Measurements from ENCODE around the gene RNF146. TPM values are rescaled to one million over a fixed set of nuclear protein-coding genes. Genes with fewer than 3 reads are reported as not detected.

Gene RNF146
- polyA plus RNA-seq, 2 donors: 16.1 to 17.9 TPM

DNA sequence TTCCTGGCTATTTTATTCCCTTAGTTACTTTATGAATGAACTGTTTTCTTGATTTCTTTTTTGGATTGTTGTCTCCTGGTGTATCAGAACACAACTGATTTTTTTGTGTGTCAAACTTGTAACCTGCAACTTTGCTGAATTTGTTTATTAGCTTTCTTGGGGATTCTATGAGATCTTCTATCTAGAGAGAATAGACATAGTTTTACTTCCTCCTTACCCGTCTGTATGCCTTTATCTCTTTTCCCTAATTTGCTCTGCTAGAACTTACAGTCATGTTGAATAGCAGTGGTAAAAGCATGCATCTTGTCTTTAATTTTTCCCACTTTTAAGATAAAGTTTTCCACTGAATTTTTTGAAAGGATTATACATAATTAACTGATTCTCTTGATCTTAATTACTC, 13.2 kb downstream of the RNF146 start:
- Histone ChIP-seq H3K36me3 (ENCODE audit: control insufficient read depth in 2 of 2, insufficient read depth in 2 of 2, low read length in 1 of 2) (peaks cover 0 to 2% of the 10 kb centered on the region in 2 donors), H3K4me3 (ENCODE audit: low read depth in 1 of 2, low read length in 2 of 2) (no peak overlapping the region), H3K27me3 (ENCODE audit: control insufficient read depth in 1 of 2, insufficient read depth in 2 of 2, low read length in 2 of 2) (no peaks in the 10 kb centered on the region), H3K9me3 (ENCODE audit: control insufficient read depth in 2 of 2, insufficient read depth in 1 of 2, low read depth in 1 of 2, low read length in 1 of 2) (no peaks in the 10 kb centered on the region), H3K27ac (ENCODE audit: low read depth in 2 of 2, low read length in 1 of 2) (no peak overlapping the region), H3K4me1 (ENCODE audit: control insufficient read depth in 2 of 2, insufficient read depth in 2 of 2, low read length in 1 of 2) (no peaks in the 10 kb centered on the region)
- 70% methylated on average over 1 of the region's 1 CpG for WGBS, 2 donors

DNA sequence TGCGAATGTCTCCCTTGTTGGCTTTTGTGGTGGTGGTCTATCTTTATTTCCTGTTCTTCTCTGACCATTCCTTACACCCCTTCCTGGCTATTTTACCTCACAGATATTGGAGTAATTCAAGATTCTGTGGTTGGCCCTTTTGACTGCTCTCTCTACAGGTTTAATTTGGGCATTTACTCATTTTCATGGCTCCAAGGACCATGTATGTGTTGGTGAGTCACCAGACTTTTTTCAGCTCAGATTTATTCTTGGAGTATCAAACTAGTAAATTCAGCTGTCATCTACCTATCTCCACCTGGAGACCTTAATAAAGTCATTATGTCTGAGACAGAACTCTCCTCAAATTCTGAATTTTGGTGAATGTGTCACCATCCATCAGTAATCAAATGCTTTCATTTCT, 15.5 kb downstream of the RNF146 start:
- Histone ChIP-seq H3K27me3 (ENCODE audit: control insufficient read depth in 1 of 2, insufficient read depth in 2 of 2, low read length in 2 of 2) (no peaks in the 10 kb centered on the region), H3K9me3 (ENCODE audit: control insufficient read depth in 2 of 2, insufficient read depth in 1 of 2, low read depth in 1 of 2, low read length in 1 of 2) (no peaks in the 10 kb centered on the region), H3K36me3 (ENCODE audit: control insufficient read depth in 2 of 2, insufficient read depth in 2 of 2, low read length in 1 of 2) (peaks cover 5 to 7% of the 10 kb centered on the region in 2 donors), H3K4me3 (ENCODE audit: low read depth in 1 of 2, low read length in 2 of 2) (no peak overlapping the region), H3K27ac (ENCODE audit: low read depth in 2 of 2, low read length in 1 of 2) (no peak overlapping the region), H3K4me1 (ENCODE audit: control insufficient read depth in 2 of 2, insufficient read depth in 2 of 2, low read length in 1 of 2) (no peaks in the 10 kb centered on the region)
- WGBS, 2 donors: 100% methylated on average over 1 of the region's 1 CpG

DNA sequence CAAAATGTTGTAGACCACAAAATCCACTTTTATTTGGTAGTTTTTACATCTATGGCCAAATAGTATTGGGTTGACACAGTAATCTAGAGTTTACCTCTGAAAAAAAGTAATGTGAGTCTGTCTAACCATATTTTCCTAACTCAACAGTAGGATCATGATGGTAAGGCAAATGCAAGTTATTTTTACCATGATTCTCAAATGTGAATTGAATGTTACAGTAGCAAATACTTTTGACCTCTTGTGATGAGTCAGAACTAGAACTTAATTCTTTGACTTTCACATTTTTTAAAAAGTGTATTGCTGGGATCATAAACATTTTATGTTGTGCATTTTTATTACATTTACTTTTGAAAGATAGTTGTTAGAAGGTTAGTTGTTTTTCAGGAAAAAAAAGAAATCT, 22.0 kb downstream of the RNF146 start:
- no peaks in the 10 kb centered on the region for H3K27me3 ChIP-seq (ENCODE audit: control insufficient read depth in 1 of 2, insufficient read depth in 2 of 2, low read length in 2 of 2)
- H3K4me1 ChIP-seq (ENCODE audit: control insufficient read depth in 2 of 2, insufficient read depth in 2 of 2, low read length in 1 of 2): no peaks in the 10 kb centered on the region
- H3K36me3 ChIP-seq (ENCODE audit: control insufficient read depth in 2 of 2, insufficient read depth in 2 of 2, low read length in 1 of 2): peaks cover 6 to 14% of the 10 kb centered on the region in 2 donors

DNA sequence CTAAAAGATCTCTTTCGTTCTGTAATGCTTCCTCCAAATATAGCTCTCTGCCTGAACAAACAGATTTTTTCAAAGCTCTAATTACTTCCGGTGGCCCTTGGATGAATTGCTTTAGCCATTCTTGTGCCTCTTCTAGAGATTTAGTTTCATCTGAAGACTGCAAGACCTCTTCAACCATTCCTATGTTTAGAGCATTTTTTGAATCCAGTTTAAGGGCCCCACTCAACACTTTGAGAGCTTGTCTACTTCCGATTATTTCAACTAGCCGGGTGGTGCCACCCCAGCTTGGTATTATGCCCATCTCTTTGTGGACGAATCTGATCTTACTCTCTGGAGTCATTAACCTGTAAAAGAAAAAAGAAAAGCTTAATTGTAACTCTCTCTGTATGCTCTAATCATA, 23.3 kb downstream of the RNF146 start:
- Histone ChIP-seq H3K9me3 (ENCODE audit: control insufficient read depth in 2 of 2, insufficient read depth in 1 of 2, low read depth in 1 of 2, low read length in 1 of 2) (no peaks in the 10 kb centered on the region), H3K36me3 (ENCODE audit: control insufficient read depth in 2 of 2, insufficient read depth in 2 of 2, low read length in 1 of 2) (peaks cover 6 to 14% of the 10 kb centered on the region in 2 donors), H3K4me1 (ENCODE audit: control insufficient read depth in 2 of 2, insufficient read depth in 2 of 2, low read length in 1 of 2) (no peaks in the 10 kb centered on the region), H3K27me3 (ENCODE audit: control insufficient read depth in 1 of 2, insufficient read depth in 2 of 2, low read length in 2 of 2) (no peaks in the 10 kb centered on the region), H3K27ac (ENCODE audit: low read depth in 2 of 2, low read length in 1 of 2) (no peak overlapping the region), H3K4me3 (ENCODE audit: low read depth in 1 of 2, low read length in 2 of 2) (no peak overlapping the region)
- WGBS, 2 donors: 81 to 82% methylated on average over 5 of the region's 5 CpGs

More for the DNA sequence above, 22.0 kb downstream of the RNF146 start:
- no peak overlapping the region for H3K4me3 ChIP-seq (ENCODE audit: low read depth in 1 of 2, low read length in 2 of 2)
- no peaks in the 10 kb centered on the region for H3K9me3 ChIP-seq (ENCODE audit: control insufficient read depth in 2 of 2, insufficient read depth in 1 of 2, low read depth in 1 of 2, low read length in 1 of 2)
- no peak overlapping the region for H3K27ac ChIP-seq (ENCODE audit: low read depth in 2 of 2, low read length in 1 of 2)

DNA sequence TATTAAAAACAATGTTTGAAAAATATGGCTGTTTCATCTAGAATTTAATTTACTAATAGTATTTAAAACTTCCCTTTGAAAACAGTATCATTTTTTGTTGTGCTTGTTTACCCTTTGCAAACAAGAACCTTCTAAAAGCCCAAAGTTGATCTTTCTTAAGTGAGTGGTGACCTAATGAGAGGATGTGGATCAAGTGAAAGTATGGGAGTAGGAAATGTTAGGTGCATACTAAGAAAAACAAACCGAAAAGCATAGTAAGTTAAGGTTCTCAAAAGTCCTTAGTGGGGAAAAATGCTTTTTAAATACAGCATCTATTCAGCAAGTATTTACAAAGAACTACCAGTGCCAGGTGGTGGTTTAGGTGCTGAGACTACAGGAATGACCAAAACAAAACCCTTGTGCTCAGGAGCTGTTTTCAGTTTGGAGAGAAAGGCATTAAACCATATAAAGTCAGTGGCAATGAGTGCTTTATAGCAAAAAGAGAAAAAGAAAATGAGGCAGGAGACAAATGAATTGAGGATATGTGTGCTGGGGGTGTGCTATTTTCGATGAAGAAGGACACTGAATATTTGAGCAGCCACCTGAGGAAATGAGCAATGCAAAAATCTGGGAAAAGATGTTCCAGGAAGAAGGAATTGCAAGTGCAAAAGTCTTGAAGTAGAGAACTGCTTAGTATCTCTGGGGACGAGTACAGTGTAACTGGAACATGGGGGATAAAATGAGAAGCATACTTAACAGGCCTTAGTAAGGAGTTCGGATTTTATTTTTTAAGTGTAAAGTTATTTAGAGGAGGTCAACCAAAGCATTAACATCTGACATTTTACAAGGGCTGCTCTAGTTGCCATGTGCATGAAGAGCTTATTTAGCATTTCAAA, 24.0 kb downstream of the RNF146 start:
- 79 to 83% methylated on average over 4 of the region's 4 CpGs for WGBS, 2 donors
- H3K4me3 ChIP-seq (ENCODE audit: low read depth in 1 of 2, low read length in 2 of 2): no peak overlapping the region
- H3K27ac ChIP-seq (ENCODE audit: low read depth in 2 of 2, low read length in 1 of 2): no peak overlapping the region
- H3K9me3 ChIP-seq (ENCODE audit: control insufficient read depth in 2 of 2, insufficient read depth in 1 of 2, low read depth in 1 of 2, low read length in 1 of 2): no peaks in the 10 kb centered on the region
- H3K27me3 ChIP-seq (ENCODE audit: control insufficient read depth in 1 of 2, insufficient read depth in 2 of 2, low read length in 2 of 2): no peaks in the 10 kb centered on the region
- H3K4me1 ChIP-seq (ENCODE audit: control insufficient read depth in 2 of 2, insufficient read depth in 2 of 2, low read length in 1 of 2): no peaks in the 10 kb centered on the region
- peaks cover 6 to 14% of the 10 kb centered on the region in 2 donors for H3K36me3 ChIP-seq (ENCODE audit: control insufficient read depth in 2 of 2, insufficient read depth in 2 of 2, low read length in 1 of 2)

DNA sequence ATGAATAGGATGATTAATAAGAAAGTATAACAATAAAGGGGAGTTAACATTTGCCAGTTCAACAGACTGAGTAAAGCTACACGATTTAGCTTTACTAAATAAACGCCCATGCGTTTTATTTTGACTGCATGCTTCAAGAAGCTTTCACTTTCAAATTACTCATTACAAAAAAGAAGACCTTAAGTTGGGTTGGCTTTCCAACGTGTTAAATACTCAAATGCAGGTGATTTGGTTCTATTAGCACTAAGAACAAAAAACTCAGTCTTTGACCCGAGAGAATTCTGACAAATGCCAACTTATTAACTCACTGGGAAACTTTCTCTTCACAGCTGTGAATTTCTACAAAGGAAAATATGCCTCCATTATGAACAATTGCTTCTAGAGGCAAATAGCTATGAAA, 24.8 kb downstream of the RNF146 start:
- Histone ChIP-seq H3K36me3 (ENCODE audit: control insufficient read depth in 2 of 2, insufficient read depth in 2 of 2, low read length in 1 of 2) (peaks cover 6 to 13% of the 10 kb centered on the region in 2 donors), H3K9me3 (ENCODE audit: control insufficient read depth in 2 of 2, insufficient read depth in 1 of 2, low read depth in 1 of 2, low read length in 1 of 2) (no peaks in the 10 kb centered on the region), H3K4me1 (ENCODE audit: control insufficient read depth in 2 of 2, insufficient read depth in 2 of 2, low read length in 1 of 2) (no peaks in the 10 kb centered on the region), H3K27ac (ENCODE audit: low read depth in 2 of 2, low read length in 1 of 2) (no peak overlapping the region), H3K27me3 (ENCODE audit: control insufficient read depth in 1 of 2, insufficient read depth in 2 of 2, low read length in 2 of 2) (no peaks in the 10 kb centered on the region), H3K4me3 (ENCODE audit: low read depth in 1 of 2, low read length in 2 of 2) (no peak overlapping the region)
- WGBS, 2 donors: 22 to 29% methylated on average over 5 of the region's 5 CpGs

DNA sequence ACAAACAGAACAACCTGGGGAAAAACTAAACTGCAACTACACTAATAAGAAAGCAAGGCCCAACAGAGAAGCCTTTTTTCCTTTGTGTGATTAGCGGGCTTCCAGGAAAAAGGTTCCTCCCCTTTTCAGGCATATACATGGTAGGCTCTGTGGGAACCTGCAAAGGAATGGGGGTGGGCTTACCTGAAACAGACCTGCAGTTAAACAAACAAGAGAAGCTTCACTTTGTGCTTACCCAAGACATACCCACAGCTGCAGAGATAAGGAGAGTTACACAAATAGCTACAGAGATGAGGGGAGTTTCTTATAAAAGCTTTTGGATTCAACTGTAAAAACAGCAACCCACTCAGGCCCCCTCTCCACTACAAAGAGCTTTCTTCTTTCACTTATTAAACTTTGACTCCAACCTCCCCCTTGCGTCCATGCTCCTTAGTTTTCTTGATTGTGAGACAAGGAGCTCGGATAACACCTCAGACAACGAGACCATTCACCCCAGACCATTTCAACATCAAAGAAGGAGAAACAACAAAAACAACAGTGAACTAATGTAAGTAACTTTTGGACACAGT, 30.9 kb downstream of the RNF146 start:
- WGBS, 2 donors: 90 to 93% methylated on average over 4 of the region's 4 CpGs
- no peaks in the 10 kb centered on the region for H3K4me1 ChIP-seq (ENCODE audit: control insufficient read depth in 2 of 2, insufficient read depth in 2 of 2, low read length in 1 of 2)
- H3K36me3 ChIP-seq (ENCODE audit: control insufficient read depth in 2 of 2, insufficient read depth in 2 of 2, low read length in 1 of 2): no peaks in the 10 kb centered on the region
- H3K27me3 ChIP-seq (ENCODE audit: control insufficient read depth in 1 of 2, insufficient read depth in 2 of 2, low read length in 2 of 2): no peaks in the 10 kb centered on the region
- H3K9me3 ChIP-seq (ENCODE audit: control insufficient read depth in 2 of 2, insufficient read depth in 1 of 2, low read depth in 1 of 2, low read length in 1 of 2): no peaks in the 10 kb centered on the region
- no peak overlapping the region for H3K27ac ChIP-seq (ENCODE audit: low read depth in 2 of 2, low read length in 1 of 2)
- H3K4me3 ChIP-seq (ENCODE audit: low read depth in 1 of 2, low read length in 2 of 2): no peak overlapping the region

DNA sequence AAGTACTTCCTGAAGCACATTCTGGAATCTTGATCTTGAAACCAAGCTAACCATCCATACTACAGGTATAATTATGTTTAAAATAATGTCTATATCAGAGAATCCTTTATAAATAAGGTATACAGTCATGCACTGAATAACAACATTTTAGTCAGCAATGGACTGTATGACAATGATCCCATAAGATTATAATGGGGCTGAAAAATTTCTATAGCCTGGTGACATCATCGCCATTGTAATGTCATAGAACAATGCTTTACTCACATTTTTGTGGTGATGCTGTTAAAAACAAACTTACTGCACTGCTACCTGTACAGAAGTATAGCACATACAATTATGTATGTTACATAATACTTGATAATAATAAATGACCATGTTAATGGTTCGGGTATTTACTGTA, 31.8 kb downstream of the RNF146 start:
- 64 to 99% methylated on average over 2 of the region's 2 CpGs for WGBS, 2 donors
- H3K27ac ChIP-seq (ENCODE audit: low read depth in 2 of 2, low read length in 1 of 2): no peak overlapping the region
- no peaks in the 10 kb centered on the region for H3K4me1 ChIP-seq (ENCODE audit: control insufficient read depth in 2 of 2, insufficient read depth in 2 of 2, low read length in 1 of 2)
- H3K27me3 ChIP-seq (ENCODE audit: control insufficient read depth in 1 of 2, insufficient read depth in 2 of 2, low read length in 2 of 2): no peaks in the 10 kb centered on the region
- H3K4me3 ChIP-seq (ENCODE audit: low read depth in 1 of 2, low read length in 2 of 2): no peak overlapping the region
- H3K9me3 ChIP-seq (ENCODE audit: control insufficient read depth in 2 of 2, insufficient read depth in 1 of 2, low read depth in 1 of 2, low read length in 1 of 2): no peaks in the 10 kb centered on the region
- H3K36me3 ChIP-seq (ENCODE audit: control insufficient read depth in 2 of 2, insufficient read depth in 2 of 2, low read length in 1 of 2): peaks cover 0 to under 1% of the 10 kb centered on the region in 2 donors

DNA sequence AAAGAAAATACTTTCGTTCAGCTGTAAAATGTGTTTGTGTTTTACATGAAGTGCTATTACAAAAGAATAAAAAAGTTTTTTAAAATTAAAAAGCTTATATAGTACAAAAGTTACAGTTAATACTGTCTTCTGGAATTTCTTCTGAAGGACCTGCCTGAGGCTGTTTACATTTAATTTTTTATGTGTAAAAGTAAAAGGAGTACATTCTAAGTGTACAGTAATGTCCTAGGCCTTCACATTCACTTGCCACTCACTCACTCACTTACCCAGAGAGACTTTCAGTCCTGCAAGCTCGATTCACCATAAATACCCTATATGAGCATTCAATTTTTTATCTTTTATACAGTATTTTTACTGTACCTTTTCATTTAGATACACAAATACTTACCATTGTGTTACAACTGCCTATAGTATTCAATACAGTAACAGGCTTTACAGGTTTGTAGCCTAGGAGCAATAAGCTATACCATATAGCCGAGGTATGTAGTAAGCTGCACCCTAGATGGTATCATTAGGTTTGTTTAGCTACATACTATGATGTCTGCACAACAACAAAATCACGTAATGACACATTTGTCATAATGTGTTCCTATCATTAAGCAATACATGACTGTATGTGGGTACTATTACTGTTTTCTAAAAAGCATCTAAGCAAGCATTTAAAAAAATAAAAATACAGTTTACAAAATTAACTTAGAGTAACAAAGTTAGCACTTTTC, 33.0 kb downstream of the RNF146 start:
- H3K9me3 ChIP-seq (ENCODE audit: control insufficient read depth in 2 of 2, insufficient read depth in 1 of 2, low read depth in 1 of 2, low read length in 1 of 2): no peaks in the 10 kb centered on the region
- 72 to 78% methylated on average over 4 of the region's 4 CpGs for WGBS, 2 donors

More for the DNA sequence above, 33.0 kb downstream of the RNF146 start:
- Histone ChIP-seq H3K4me3 (ENCODE audit: low read depth in 1 of 2, low read length in 2 of 2) (no peak overlapping the region), H3K4me1 (ENCODE audit: control insufficient read depth in 2 of 2, insufficient read depth in 2 of 2, low read length in 1 of 2) (no peaks in the 10 kb centered on the region), H3K27me3 (ENCODE audit: control insufficient read depth in 1 of 2, insufficient read depth in 2 of 2, low read length in 2 of 2) (no peaks in the 10 kb centered on the region), H3K27ac (ENCODE audit: low read depth in 2 of 2, low read length in 1 of 2) (no peak overlapping the region), H3K36me3 (ENCODE audit: control insufficient read depth in 2 of 2, insufficient read depth in 2 of 2, low read length in 1 of 2) (peaks cover 0 to 2% of the 10 kb centered on the region in 2 donors)
